DMS53 treated with DMSO at 0.1 percent for 48 hours (cell line): Measurements from ENCODE around the gene TAAR2.
"Not testable (repeated sequence)": the region's sequence is repeated elsewhere in the genome, so short reads cannot be mapped to it uniquely, and the experiment has no call there.

Experiments
- DNase-seq: peaks from one replicate; lab custom pipeline; 2025; ENCODE audit not compliant: unreplicated experiment; lab: John Stamatoyannopoulos, UW

The TAAR2 gene

GRCh38 chr6:132624175-132624574, at the start of gene TAAR2:
Gene TAAR2 (minus strand): TSS chr6:132624275. CDS start chr6:132624275, 0 bp downstream.
- no peak for DNase-seq

- DNase-seq = no peak
Measured at GRCh38 chr6:132673376-132674094, 49.5 kb upstream of the TAAR2 start.

- no peak for DNase-seq
Measured at GRCh38 chr6:132671295-132671694, 47.2 kb upstream of the TAAR2 start.

GRCh38 chr6:132669690-132670291, 45.7 kb upstream of the TAAR2 start:
- DNase-seq = peak; percentile 55

GRCh38 chr6:132666118-132666517, 42.0 kb upstream of the TAAR2 start:
- no peak for DNase-seq

GRCh38 chr6:132664309-132665034, 40.4 kb upstream of the TAAR2 start:
- no peak for DNase-seq

GRCh38 chr6:132663661-132664060, 39.6 kb upstream of the TAAR2 start:
- no peak for DNase-seq

GRCh38 chr6:132661906-132662305, 37.8 kb upstream of the TAAR2 start:
- DNase-seq = no peak

- no peak for DNase-seq
Measured at GRCh38 chr6:132659082-132659481, 35.0 kb upstream of the TAAR2 start, which contains the start of gene TAAR1. Gene TAAR1 (minus strand): TSS chr6:132659182. CDS start chr6:132646003, 13,179 bp downstream.

- DNase-seq = no peak
Measured at GRCh38 chr6:132651062-132651461, 27.0 kb upstream of the TAAR2 start.

GRCh38 chr6:132650429-132650828, 26.4 kb upstream of the TAAR2 start:
- no peak for DNase-seq

- no peak for DNase-seq
Measured at GRCh38 chr6:132648828-132649227, 24.8 kb upstream of the TAAR2 start.

- no peak for DNase-seq
Measured at GRCh38 chr6:132648356-132648755, 24.3 kb upstream of the TAAR2 start.

- DNase-seq = no peak
Measured at GRCh38 chr6:132643547-132643946, 19.5 kb upstream of the TAAR2 start.

GRCh38 chr6:132637135-132637534, 13.1 kb upstream of the TAAR2 start:
- not testable (repeated sequence) for DNase-seq

GRCh38 chr6:132635906-132636305, 11.8 kb upstream of the TAAR2 start:
- DNase-seq = not testable (repeated sequence)

- not testable (repeated sequence) for DNase-seq
Measured at GRCh38 chr6:132635288-132635687, 11.2 kb upstream of the TAAR2 start.

GRCh38 chr6:132634796-132635195, 10.7 kb upstream of the TAAR2 start:
- DNase-seq = no peak

- DNase-seq = no peak
Measured at GRCh38 chr6:132633362-132633761, 9.3 kb upstream of the TAAR2 start.

- DNase-seq = no peak
Measured at GRCh38 chr6:132623106-132623845, 799 bp downstream of the TAAR2 start.

- DNase-seq = no peak
Measured at GRCh38 chr6:132616677-132617076, 7.4 kb downstream of the TAAR2 start.
